Measurements from ENCODE around the gene MAPKAPK2.
"Not testable (repeated sequence)": the region's sequence is repeated elsewhere in the genome, so short reads cannot be mapped to it uniquely, and the experiment has no call there.

MAPKAPK2 gene

DNA sequence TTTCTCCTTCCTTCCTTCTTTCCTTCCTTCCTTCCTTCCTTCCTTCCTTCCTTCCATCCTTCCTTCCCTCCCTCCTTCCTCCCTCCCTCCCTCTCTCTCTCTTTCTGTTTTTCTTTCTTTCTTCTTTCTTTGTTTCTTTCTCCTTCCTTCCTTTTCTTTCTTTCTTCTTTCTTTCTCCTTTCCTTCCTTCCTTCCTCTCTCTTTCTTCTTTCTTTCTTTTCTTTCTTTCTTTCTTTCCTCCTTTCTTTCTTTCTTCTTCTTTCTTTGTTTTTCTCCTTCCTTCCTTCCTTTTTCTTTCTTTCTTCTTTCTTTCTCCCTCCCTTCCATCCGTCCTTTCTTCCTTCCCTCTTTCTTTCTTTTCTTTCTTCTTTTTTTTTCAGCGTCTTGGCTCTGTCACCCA lies 67.8 kb downstream of the MAPKAPK2 start:
- DNase-seq = no peak

- DNase-seq = no peak
Measured at GRCh38 chr1:206753141-206753540, 68.4 kb downstream of the MAPKAPK2 start.

DNA sequence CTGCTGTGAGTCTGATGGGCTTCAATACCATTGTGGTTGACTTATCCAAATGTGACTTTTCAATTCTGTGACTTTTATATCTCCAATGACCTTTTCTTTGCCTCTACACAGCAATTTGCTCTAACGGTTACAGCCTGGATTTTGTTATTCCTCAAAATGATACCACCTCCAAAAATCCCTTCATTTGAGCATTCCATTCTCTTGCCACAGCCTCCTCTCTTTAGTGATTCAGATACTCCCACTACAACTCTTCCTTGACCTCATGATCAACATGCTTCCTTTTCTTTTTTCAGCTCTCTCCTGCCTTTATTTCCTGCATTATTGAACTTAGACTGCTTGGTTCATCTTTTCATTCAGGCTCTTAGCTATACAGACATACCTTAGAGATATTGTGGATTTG lies 69.3 kb downstream of the MAPKAPK2 start:
- DNase-seq = no peak

DNA sequence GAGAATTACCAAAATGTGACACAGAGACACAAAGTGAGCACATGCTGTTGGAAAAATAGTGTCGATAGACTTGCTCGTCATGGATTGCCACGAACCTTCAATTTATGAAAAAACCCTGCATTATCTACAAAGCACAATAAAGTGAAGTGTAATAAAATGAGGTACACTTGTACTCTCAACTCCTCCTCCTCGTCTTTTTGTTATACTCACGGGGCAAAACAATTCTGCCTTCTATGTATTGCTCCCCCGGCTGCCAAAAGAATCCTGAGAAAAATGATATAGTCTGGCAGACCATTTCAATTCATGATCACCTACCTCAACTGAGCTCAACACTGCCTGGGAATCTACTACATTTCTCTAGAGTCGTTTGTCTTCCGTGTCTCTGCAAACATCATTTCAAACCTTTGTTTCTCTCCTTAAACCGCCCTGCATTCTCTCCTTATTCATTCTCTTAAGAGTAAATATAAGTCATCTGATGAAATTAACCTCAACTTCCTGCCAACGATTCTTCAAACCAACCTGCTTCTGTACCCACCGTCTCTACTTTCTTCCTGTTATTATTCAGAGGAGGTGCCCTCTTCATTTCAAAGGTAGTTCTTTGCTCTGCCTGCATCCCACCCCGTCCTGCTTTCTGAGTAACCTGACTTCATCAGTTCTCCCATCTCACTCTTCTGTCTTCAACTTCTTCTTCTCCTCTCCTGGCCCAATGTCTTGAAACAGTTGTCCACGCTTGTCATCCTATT lies 73.0 kb downstream of the MAPKAPK2 start:
- no peak for DNase-seq

DNA sequence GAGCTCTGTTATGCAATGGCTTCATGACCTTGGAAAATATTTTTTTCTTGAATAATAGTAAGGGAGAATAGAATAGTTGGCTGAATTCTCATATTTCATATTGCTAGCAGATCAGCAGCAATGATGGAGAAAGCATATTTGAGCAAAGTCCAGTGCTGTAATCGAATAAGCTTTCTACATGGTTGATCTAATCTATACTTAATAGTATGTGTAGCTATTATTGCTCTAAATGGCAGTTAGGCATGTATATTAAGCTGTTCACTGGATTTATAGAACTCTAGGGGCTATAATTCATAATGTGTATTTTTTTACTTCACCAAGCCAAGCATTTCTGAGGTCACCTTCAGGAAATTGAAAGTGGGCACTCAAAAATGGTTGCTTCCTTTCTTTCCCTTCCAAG lies 75.9 kb downstream of the MAPKAPK2 start:
- no peak for DNase-seq

GRCh38 chr1:206761159-206761768 lies 76.6 kb downstream of the MAPKAPK2 start:
- no peak for DNase-seq

DNA sequence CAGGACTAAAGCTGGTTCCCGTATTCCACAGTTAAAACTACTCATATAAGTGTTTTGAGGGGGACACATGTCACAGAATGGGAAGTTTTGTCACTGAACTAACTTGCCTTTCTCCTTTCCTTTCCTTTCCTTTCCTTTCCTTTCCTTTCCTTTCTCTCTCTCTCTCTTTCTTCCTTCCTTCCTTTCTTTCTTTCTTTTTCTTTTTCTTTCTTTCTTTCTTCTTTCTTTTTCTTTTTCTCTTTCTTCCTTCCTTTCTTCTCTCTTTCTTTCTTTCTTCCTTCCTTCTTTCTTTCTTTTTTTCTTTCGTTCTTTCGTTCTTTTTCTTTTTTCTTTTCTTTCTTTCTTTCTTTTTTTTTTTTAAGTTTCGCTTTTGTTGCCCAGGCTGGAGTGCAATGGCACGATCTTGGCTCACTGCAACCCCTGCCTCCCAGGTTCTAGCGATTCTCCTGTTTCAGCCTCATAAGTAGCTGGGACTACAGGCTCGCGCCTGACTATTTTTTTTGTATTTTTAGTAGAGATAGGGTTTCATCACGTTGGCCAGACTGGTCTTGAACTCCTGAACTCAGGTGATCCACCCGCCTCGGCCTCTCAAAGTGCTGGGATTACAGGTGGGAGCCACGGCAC lies 78.1 kb downstream of the MAPKAPK2 start:
- not testable (repeated sequence) for DNase-seq

DNA sequence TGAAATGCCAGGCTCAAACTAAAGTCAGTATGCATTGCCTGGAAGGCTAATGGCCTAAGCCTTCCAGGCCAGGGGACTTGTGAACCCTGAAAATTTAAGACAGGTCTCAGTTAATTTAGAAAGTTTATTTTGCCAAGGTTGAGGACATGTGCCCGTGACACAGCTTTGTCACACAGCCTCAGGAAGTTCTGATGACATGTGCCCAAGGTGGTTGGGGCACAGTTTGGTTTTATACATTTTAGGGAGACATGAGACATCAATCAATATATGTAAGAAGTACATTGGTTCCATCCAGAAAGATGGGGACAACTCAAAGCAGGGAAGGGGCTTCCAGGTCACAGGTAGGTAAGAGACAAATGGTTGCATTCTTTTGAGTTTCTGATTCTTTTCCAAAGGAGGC lies 81.1 kb downstream of the MAPKAPK2 start:
- not testable (repeated sequence) for DNase-seq

GRCh38 chr1:206766251-206766856 lies 81.6 kb downstream of the MAPKAPK2 start:
- DNase-seq = no peak

DNA sequence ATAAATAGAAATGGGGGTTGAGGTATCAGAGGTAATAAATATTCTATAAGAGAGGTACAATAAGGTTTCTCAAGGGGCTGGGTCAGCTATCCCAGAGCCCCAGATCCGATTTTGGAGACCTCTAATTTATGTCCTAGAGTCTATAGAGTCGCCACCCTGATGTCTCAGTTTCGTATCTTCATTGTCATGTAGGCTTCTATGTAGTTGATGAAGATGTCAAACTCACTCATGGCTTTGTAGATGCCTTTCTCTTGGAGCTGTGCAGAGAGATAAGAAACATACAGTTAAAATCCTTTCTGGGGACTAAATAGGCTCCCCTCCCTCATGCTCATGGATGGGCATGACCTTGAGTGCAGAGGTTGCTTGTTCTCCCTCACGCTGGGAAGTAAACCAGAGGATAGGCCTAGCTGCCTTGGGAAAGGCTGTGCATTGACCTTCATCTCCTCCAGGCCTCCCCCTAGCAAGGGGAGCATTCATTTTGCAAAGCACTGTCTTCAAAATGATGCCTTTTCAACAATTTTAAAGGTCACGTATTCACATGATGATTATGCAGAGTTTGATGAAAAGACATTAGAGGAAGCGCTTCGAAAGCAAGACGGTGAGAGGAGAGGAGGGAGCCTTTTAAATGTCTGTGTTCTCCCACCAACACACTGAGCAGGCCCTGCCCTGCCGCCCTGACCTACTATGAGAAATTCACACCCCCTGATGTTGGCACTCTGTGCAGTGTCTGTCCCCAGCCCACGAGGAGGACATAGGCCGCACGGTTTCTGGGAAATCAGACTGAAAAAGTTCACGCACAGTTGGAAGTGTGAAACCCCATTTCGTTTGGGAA lies 84.0 kb downstream of the MAPKAPK2 start:
- DNase-seq = no peak

DNA sequence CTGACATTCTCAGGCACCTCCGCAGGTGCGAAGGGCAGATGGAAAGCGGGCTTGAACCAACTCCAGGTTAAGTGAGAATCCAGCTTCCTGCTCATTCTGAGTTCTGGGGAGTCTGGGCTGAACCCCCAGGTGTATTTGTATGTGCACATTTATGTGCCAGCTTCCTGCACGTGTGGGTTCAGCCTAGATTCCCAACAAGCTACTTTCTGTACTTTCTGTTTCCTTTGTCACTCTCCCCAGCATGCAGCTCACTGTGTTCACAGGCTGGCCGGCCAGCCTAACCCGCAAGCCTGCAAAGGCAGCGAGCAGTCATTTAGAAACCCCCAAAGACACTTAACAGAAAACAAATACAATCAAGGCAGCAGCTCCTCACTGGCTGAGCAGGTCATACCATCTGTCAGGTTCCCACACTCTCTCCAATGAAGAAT lies 84.6 kb downstream of the MAPKAPK2 start:
- DNase-seq = no peak

DNA sequence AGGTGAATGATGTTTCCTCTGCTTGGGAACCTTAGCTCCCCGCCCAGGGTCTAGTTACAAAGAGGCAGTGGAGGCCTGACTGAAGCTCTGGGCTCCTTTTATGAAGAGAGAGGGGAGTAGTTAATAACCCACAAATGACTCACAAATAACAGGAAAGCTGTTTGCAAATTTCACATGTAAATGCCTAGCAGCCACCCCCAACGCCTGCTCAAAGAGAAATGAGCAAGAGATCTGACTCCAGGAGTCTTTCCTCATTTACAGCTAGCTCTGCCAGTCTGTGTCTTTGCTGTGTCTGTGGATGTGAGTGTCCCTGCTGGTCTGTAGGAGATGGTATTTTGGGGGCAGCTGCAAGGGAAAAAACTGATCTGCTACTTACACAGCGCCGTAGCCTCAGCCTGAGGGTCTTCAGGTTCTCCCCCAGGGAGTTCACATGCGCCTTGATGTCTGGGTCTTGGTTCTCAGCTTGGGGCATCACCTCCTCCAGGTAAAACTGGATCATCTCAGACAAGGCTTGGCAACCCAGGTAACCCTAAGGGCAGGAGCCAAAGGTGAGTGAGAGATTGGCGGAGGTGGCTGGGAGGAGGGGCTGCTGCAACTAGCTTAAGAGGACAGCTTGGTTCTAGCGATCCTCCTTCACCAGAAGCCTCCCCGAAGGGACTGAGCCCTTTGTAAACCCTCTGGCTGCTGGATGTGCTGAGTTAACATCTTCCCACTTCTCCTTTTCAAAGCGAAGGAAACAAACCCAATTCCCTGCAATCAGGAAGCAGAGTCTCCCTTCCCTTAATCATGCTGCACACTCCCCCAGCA lies 86.0 kb downstream of the MAPKAPK2 start, which contains the start of gene IL19:
Gene IL19, plus strand, starts transcription at position 243 of the 807 bp plus-strand sequence. CDS start 65,890 bp downstream, outside the sequence.
- DNase-seq = no peak

- no peak for DNase-seq
Measured at GRCh38 chr1:206771338-206771692, 86.6 kb downstream of the MAPKAPK2 start.

DNA sequence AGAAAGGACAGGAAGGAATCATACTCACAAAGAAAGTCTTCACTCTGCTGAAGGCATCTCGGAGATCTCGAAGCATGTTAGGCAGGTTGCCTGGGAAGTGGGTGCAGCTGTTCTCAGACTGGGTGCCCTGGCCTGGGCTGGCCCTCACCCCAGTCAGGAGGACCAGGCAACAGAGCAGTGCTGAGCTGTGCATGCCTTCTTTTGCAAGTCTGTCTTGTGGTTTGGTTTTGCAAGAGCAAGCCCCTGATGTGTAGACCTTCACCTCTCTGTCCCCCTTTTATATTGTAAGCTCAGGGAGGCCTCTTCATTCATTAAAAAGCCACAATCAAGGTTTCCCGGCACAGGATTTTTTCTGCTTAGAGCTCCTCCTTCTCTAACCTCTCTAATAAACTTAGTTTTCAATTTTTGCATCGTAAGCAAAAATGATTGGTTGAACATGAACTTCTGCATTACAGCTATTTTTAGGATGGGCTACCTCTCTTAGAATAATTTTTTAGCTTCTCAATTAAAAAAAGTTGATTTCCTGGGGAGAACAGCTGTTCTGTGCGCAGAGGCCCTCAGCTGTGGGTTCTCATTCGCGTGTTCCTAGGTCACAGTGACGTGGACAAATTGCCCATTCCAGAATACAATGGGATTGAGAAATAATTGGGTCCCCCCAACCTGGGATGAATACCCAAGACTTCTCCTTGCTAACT lies 87.7 kb downstream of the MAPKAPK2 start, which contains the start of gene IL10:
Gene IL10, minus strand, starts transcription at position 252 of the 695 bp plus-strand sequence. Its CDS starts 59 bp downstream, at position 193.
- no peak for DNase-seq

DNA sequence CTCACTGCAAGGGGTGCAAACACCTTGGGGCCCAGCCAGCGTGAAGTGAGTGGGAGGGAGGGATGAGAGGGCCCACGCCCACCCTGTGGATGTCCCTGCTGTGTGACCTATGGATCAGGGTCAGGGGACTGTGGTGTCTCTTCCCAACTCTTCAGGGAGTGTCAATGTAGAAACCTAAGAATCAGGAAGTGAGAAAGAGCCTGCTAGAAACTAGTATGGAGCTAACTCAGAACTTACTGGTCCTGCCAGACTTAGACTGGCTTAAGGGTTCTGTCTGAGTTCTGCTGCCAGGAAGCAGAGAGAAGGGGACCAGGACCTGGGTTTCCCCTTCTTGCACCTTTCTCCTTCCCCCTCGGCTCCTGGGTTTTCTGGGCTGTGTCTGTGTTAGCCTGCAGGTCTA lies 89.4 kb downstream of the MAPKAPK2 start:
- DNase-seq = no peak

DNA sequence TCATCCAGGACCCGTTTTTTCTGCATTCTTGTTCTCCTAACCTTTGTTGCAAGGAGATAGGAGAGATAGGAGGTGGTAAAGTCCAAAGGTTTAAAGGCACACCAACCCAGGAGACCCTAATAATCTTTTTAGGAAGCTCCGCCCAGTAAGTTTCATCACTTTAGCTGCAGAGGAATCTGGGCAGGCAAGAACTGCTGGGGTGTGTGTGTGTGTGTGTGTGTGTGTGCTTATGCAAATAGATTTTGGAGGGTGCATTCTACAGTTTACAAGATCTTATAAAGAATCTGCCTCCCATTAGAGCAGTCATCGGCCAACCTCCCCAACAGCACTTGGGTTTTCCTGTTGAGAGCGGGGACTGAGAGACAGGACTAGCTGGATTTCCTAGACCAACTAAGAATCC lies 91.5 kb downstream of the MAPKAPK2 start:
- no peak for DNase-seq

DNA sequence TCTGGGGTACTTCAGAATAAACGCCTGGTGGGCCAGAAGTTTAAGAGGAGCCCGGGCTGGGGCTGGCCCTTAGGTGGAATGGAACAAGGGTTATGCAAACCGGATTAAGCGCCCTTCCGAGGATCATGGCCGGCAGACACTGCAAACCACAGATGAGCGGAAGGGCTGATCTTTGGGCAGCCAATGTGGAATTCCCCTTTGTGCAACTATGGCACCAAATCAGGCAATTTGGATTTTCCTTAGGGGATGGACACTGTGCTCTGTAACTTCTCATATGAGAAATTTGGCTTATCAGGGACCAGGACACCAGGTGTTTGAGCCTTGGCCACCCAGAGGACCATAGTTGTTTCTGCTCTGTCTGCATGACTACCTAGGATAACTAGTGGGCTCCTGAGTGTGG lies 93.3 kb downstream of the MAPKAPK2 start:
- no peak for DNase-seq

DNA sequence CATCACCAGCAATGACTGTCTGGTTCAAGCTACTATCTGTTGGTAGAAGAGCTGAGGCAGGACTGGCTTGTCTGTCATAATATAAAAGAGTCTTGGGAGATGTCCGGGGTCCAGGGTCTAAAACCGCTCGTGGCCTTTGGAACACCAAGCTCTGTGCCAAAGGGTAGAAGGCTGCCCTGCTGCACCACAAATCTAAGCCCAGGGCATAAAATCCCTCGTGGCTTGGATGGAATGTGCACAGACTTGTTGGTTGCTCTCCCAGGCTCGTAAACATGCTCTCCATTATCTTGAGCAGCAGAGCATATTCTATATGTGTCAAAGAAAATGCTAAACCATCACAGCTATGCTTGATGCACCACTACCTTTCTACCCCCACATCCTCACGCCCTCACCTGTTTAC lies 94.2 kb downstream of the MAPKAPK2 start:
- not testable (repeated sequence) for DNase-seq

DNA sequence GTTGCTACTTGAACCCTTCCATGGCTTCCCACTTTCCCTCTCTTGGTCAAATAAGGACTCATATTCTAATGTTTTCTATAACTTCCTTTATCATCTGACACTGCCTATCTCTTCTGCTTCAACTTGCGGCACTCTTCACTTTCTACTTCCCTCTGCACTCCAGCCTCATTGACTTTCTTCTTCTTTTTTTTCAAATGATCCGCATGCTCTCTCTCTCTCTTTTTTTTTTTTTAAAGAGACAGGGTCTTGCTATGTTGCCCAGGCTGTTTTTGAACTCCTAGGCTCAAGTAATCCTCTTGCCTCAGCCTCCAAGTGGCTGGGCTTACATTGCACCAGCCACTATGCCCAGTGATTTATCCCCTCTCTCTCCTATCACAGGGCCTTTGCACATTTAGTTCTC lies 94.9 kb downstream of the MAPKAPK2 start:
- DNase-seq = no peak

GRCh38 chr1:206782448-206782847 lies 97.7 kb downstream of the MAPKAPK2 start:
- no peak for DNase-seq

DNA sequence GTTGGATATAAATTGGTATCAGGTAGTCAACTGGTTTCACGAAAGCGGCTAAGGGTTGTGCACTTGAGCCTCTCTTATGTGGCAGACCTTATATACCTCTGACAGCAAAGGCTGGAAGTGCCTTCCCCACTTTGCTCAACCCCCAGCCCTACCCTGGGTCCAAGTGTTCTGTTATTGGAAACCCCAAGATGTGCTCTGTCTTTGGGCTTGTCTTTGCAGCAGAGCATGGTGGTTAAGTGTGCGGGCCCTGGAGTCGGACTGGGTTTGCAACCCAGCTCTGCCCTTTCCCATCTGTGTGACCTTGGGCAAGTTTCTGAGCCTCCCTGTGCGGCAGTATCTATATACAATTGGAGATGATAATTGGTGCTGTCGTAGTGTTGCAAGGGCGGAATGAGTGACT lies 98.8 kb downstream of the MAPKAPK2 start:
- no peak for DNase-seq

Measured in NCI-H1417 treated with DMSO at 0.1 percent for 48 hours (cell line).